H9 (cell line): ENCODE results near the gene CBFA2T2. TPM values are rescaled to one million over a fixed set of nuclear protein-coding genes. Genes with fewer than 3 reads are reported as not detected.

Source experiments
- DNase-seq: peaks from one replicate; pipeline ENCODE4 v3.0.0-alpha.2; 2017
- H2AFZ ChIP-seq: one replicate; pipeline ENCODE4 v1.6.1; 2013; ENCODE audit warnings: mild to moderate bottlenecking, low read length, control low read depth, moderate library complexity
- H2AK5ac ChIP-seq: 2 replicates; pipeline ENCODE4 v1.6.1; 2013; ENCODE audit warnings: low read length, control low read depth, mixed read lengths; ENCODE audit not compliant: insufficient read length
- H2BK120ac ChIP-seq: one replicate; pipeline ENCODE4 v1.6.1; 2013; ENCODE audit warnings: low read depth, mild to moderate bottlenecking, low read length, control low read depth, inconsistent platforms; ENCODE audit not compliant: poor library complexity, severe bottlenecking
- H2BK12ac ChIP-seq: 2 replicates; pipeline ENCODE4 v1.6.1; 2013; ENCODE audit warnings: low read length, control low read depth, mixed read lengths, low read depth; ENCODE audit not compliant: insufficient read length
- H2BK15ac ChIP-seq: 2 replicates; pipeline ENCODE4 v1.6.1; 2013; ENCODE audit warnings: low read depth, low read length, control low read depth
- H2BK20ac ChIP-seq: one replicate; pipeline ENCODE4 v1.6.1; 2013; ENCODE audit warnings: low read depth, mild to moderate bottlenecking, low read length, control low read depth, inconsistent platforms; ENCODE audit not compliant: poor library complexity, severe bottlenecking
- H2BK5ac ChIP-seq: 2 replicates; pipeline ENCODE4 v1.6.1; 2013; ENCODE audit warnings: low read length, control low read depth, mixed read lengths; ENCODE audit not compliant: insufficient read length
- H3K14ac ChIP-seq: 2 replicates; pipeline ENCODE4 v1.6.1; 2013; ENCODE audit warnings: low read length, control low read depth; ENCODE audit not compliant: insufficient read depth
- H3K18ac ChIP-seq: 2 replicates; pipeline ENCODE4 v1.6.1; 2013; ENCODE audit warnings: low read depth, mild to moderate bottlenecking, mixed read lengths, low read length, control low read depth; ENCODE audit not compliant: insufficient read length
- H3K23ac ChIP-seq: 2 replicates; pipeline ENCODE4 v1.6.1; 2013; ENCODE audit warnings: low read length, control low read depth, mixed read lengths, low read depth; ENCODE audit not compliant: insufficient read length
- H3K23me2 ChIP-seq: 2 replicates; pipeline ENCODE4 v1.6.1; 2013; ENCODE audit warnings: low read depth, mild to moderate bottlenecking, mixed read lengths, low read length, control low read depth; ENCODE audit not compliant: insufficient read length, poor library complexity, severe bottlenecking
- H3K27ac ChIP-seq: 2 replicates; pipeline ENCODE4 v1.5.1; 2013; ENCODE audit warnings: low read length, control low read depth, mixed read lengths, low read depth; ENCODE audit not compliant: insufficient read length
- H3K27me3 ChIP-seq: 2 replicates; pipeline ENCODE4 v1.6.1; 2013; ENCODE audit warnings: low read length, control low read depth, inconsistent platforms; ENCODE audit not compliant: insufficient read depth
- H3K4ac ChIP-seq: 2 replicates; pipeline ENCODE4 v1.6.1; 2013; ENCODE audit warnings: low read depth, mild to moderate bottlenecking, control low read depth, inconsistent platforms, low read length, moderate library complexity
- H3K4me1 ChIP-seq: 2 replicates; pipeline ENCODE4 v1.6.1; 2013; ENCODE audit warnings: low read length, control low read depth, inconsistent platforms; ENCODE audit not compliant: insufficient read depth
- H3K4me2 ChIP-seq: 2 replicates; pipeline ENCODE4 v1.6.1; 2013; ENCODE audit warnings: low read length, control low read depth, mixed read lengths; ENCODE audit not compliant: insufficient read length, insufficient read depth
- H3K56ac ChIP-seq: 2 replicates; pipeline ENCODE4 v1.6.1; 2013; ENCODE audit warnings: low read depth, mild to moderate bottlenecking, mixed read lengths, low read length, control low read depth; ENCODE audit not compliant: insufficient read length
- H3K79me1 ChIP-seq: 2 replicates; pipeline ENCODE4 v1.6.1; 2013; ENCODE audit warnings: low read depth, mild to moderate bottlenecking, moderate library complexity, low read length, control low read depth, inconsistent platforms; ENCODE audit not compliant: insufficient read depth, poor library complexity, severe bottlenecking
- H3K79me2 ChIP-seq: 2 replicates; pipeline ENCODE4 v1.6.1; 2013; ENCODE audit warnings: low read length, control low read depth, inconsistent platforms; ENCODE audit not compliant: insufficient read depth
- H3K9ac ChIP-seq: 2 replicates; pipeline ENCODE4 v1.6.1; 2013; ENCODE audit warnings: low read length, control low read depth, mixed read lengths; ENCODE audit not compliant: insufficient read length; ENCODE audit errors: extremely low read depth
- H3K9me3 ChIP-seq: one replicate; pipeline ENCODE4 v1.6.1; 2013; ENCODE audit warnings: low read depth, low read length, inconsistent platforms; ENCODE audit not compliant: control insufficient read depth
- H3T11ph ChIP-seq: one replicate; pipeline ENCODE4 v1.6.1; 2013; ENCODE audit warnings: mild to moderate bottlenecking, low read length, control low read depth, inconsistent platforms
- H4K20me1 ChIP-seq: one replicate; pipeline ENCODE4 v1.6.1; 2013; ENCODE audit not compliant: control insufficient read depth, insufficient read length, insufficient read depth
- H4K5ac ChIP-seq: 2 replicates; pipeline ENCODE4 v1.6.1; 2013; ENCODE audit warnings: low read depth, mild to moderate bottlenecking, mixed read lengths, low read length, control low read depth; ENCODE audit not compliant: insufficient read length
- H4K8ac ChIP-seq: replicated peaks from 2 replicates; pipeline ENCODE4 v1.6.1; 2013; ENCODE audit warnings: low read length, control low read depth, mixed read lengths, low read depth; ENCODE audit not compliant: insufficient read length
- H4K91ac ChIP-seq: 2 replicates; pipeline ENCODE4 v1.6.1; 2013; ENCODE audit warnings: low read depth, mild to moderate bottlenecking, moderate library complexity, mixed read lengths, low read length, control low read depth; ENCODE audit not compliant: insufficient read length
- H3K27ac Mint-ChIP-seq, 3 experiments: 2 replicates in 2 of 3; 3 replicates in 1 of 3; pipeline ENCODE4 v1.8.0; 2020 to 2021; ENCODE audit warnings: mixed read lengths in 3 of 3, mild to moderate bottlenecking in 1 of 3, moderate library complexity in 1 of 3
- H3K27me3 Mint-ChIP-seq: 2 replicates; pipeline ENCODE4 v1.8.0; 2021; ENCODE audit warnings: low read depth, mild to moderate bottlenecking, moderate library complexity, mixed read lengths
- H3K36me3 Mint-ChIP-seq, 3 experiments: 2 replicates in 2 of 3; 3 replicates in 1 of 3; pipeline ENCODE4 v1.8.0; 2020 to 2021; ENCODE audit warnings: low read depth in 3 of 3, mixed read lengths in 3 of 3; ENCODE audit not compliant: insufficient read depth in 1 of 3
- H3K4me1 Mint-ChIP-seq, 2 experiments: 2 replicates each; pipeline ENCODE4 v1.8.0; 2020; ENCODE audit warnings: mixed read lengths in 2 of 2
- H3K4me3 Mint-ChIP-seq, 2 experiments: 2 replicates in 1 of 2; 3 replicates in 1 of 2; pipeline ENCODE4 v1.8.0; 2020 to 2021; ENCODE audit warnings: mild to moderate bottlenecking in 2 of 2, mixed read lengths in 2 of 2, moderate library complexity in 1 of 2
- H3K9me3 Mint-ChIP-seq, 2 experiments: 2 replicates in 1 of 2; 3 replicates in 1 of 2; pipeline ENCODE4 v1.8.0; 2020; ENCODE audit warnings: mild to moderate bottlenecking in 2 of 2, mixed read lengths in 2 of 2, moderate library complexity in 1 of 2
- WGBS: extraction: QIAGEN DNeasy Blood & Tissue Kit; methylation state at CpG from one replicate; pipeline ENCODE4 v1.1.7; 2013; ENCODE audit warnings: missing lambda C conversion rate, low lambda C conversion rate, mixed read lengths; ENCODE audit not compliant: insufficient read length; ENCODE audit errors: extremely low coverage; 5-methylcytosine and 5-hydroxymethylcytosine counted together
- total RNA-seq: library from RNA; stranded (reverse); gene quantifications from 2 replicates; pipeline ENCODE4 v1.2.1, GENCODE V29; 2021
- TF ChIP-seq, protein P1 (sequence below): fragments of 200-600 bp; sonication (generic); conservative IDR thresholded peaks from 3 replicates; pipeline ENCODE4 v1.8.0; 2021; ENCODE audit warnings: antibody characterized with exemption, mild to moderate bottlenecking

CBFA2T2 gene
- total RNA-seq, 1 experiment from 2014 or later: 11.2 TPM

GRCh38 chr20:33474963-33475362 lies 14.9 kb upstream of the CBFA2T2 start:
- H2BK12ac ChIP-seq: no peak overlapping the region
- no peaks in the 10 kb centered on the region for H3K9me3 Mint-ChIP-seq
- H3K4ac ChIP-seq: no peak overlapping the region
- WGBS: no CpG with 5 or more reads among the region's 11 CpGs
- no peak overlapping the region for H3K27ac ChIP-seq
- H4K5ac ChIP-seq: no peak overlapping the region
- no peak overlapping the region for H3K4me2 ChIP-seq
- H3K56ac ChIP-seq: no peak overlapping the region
- no peak for DNase-seq
- H2BK15ac ChIP-seq: no peak overlapping the region
- H3K4me1 ChIP-seq: no peaks in the 10 kb centered on the region; the same call in 1 of the 2 replicates
- H3K14ac ChIP-seq: no peak overlapping the region
- H2AFZ ChIP-seq: no peak overlapping the region
- H3K79me2 ChIP-seq: no peaks in the 10 kb centered on the region
- no peak overlapping the region for H4K91ac ChIP-seq
- H4K20me1 ChIP-seq: no peaks in the 10 kb centered on the region
- TF ChIP-seq, protein P1, sequence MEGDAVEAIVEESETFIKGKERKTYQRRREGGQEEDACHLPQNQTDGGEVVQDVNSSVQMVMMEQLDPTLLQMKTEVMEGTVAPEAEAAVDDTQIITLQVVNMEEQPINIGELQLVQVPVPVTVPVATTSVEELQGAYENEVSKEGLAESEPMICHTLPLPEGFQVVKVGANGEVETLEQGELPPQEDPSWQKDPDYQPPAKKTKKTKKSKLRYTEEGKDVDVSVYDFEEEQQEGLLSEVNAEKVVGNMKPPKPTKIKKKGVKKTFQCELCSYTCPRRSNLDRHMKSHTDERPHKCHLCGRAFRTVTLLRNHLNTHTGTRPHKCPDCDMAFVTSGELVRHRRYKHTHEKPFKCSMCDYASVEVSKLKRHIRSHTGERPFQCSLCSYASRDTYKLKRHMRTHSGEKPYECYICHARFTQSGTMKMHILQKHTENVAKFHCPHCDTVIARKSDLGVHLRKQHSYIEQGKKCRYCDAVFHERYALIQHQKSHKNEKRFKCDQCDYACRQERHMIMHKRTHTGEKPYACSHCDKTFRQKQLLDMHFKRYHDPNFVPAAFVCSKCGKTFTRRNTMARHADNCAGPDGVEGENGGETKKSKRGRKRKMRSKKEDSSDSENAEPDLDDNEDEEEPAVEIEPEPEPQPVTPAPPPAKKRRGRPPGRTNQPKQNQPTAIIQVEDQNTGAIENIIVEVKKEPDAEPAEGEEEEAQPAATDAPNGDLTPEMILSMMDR: no peak
- no peaks in the 10 kb centered on the region; a peak in 1 of 7 replicates for H3K36me3 Mint-ChIP-seq
- H3K9ac ChIP-seq: no peak overlapping the region
- no peak overlapping the region for H2BK120ac ChIP-seq
- peak overlapping the region in 1 of 3 experiments; percentile 20; a peak in 1 of 7 replicates for H3K27ac Mint-ChIP-seq
- H3K18ac ChIP-seq: no peak overlapping the region
- no peak overlapping the region for H2AK5ac ChIP-seq
- H2BK5ac ChIP-seq: no peak overlapping the region
- peaks cover 2% of the 10 kb centered on the region; the same call in 1 of the 2 replicates for H3K27me3 Mint-ChIP-seq
- no peak overlapping the region for H2BK20ac ChIP-seq
- H3K9me3 ChIP-seq: no peaks in the 10 kb centered on the region
- no peak overlapping the region for H4K8ac ChIP-seq
- H3T11ph ChIP-seq: no peak overlapping the region
- peaks cover 42 to 46% of the 10 kb centered on the region in 2 experiments for H3K4me1 Mint-ChIP-seq
- H3K23ac ChIP-seq: no peak overlapping the region
- no peaks in the 10 kb centered on the region for H3K79me1 ChIP-seq
- no peaks in the 10 kb centered on the region for H3K27me3 ChIP-seq
- H3K23me2 ChIP-seq: no peaks in the 10 kb centered on the region
- H3K4me3 Mint-ChIP-seq: no peak overlapping the region
